Spleen (tissue), 7 donors: Measurements from ENCODE around the gene PHETA1.
A peak's percentile ranks its signal among the peaks of the same experiment; 100 is the strongest.

Experiments used
- POLR2A ChIP-seq, 3 donors: fragments of 450-650 bp; IDR thresholded peaks; one replicate each; pipeline ENCODE4 v1.5.1; 2017; ENCODE audit warnings: antibody characterized with exemption in 3 of 3, mild to moderate bottlenecking in 1 of 3
- POLR2AphosphoS5 ChIP-seq, 3 donors: sonication (generic); formaldehyde crosslinking; IDR thresholded peaks; one replicate each; pipeline ENCODE4 v1.5.1; 2017; ENCODE audit warnings: antibody characterized with exemption in 3 of 3
- TF ChIP-seq, protein P1 (sequence below), 11 experiments: fragments of 200-600 bp in 7 of 11; fragments of 450-650 bp in 4 of 11; sonication (generic) in 4 of 11; IDR thresholded peaks in 8 of 11; conservative IDR thresholded peaks in 3 of 11; 1 replicate in 7 of 11; 2 replicates in 4 of 11; pipeline versions ENCODE4 v1.4.0 to v1.8.0; 2016 to 2021; ENCODE audit warnings: antibody characterized with exemption in 11 of 11, inconsistent platforms in 4 of 11, mild to moderate bottlenecking in 1 of 11
- donor health status: DM: no; HTN: no; CAD: no; lungs with moderate emphysema.
- donor health status: DM: no; HTN: no; CAD: no.
- donor health status: DM: no; HTN: no; CAD: no.

GRCh38 chr12:111405859-111406473 is 37.1 kb upstream of the PHETA1 start, which contains the start of gene SH2B3:
- TF ChIP-seq POLR2A (IDR thresholded peaks at IDR 0.05) (peak in 1 of 3 donors; percentile 59), POLR2AphosphoS5 (IDR thresholded peaks at IDR 0.05) (peak; percentile 62 to 75 (median 68))
- TF ChIP-seq, protein P1, sequence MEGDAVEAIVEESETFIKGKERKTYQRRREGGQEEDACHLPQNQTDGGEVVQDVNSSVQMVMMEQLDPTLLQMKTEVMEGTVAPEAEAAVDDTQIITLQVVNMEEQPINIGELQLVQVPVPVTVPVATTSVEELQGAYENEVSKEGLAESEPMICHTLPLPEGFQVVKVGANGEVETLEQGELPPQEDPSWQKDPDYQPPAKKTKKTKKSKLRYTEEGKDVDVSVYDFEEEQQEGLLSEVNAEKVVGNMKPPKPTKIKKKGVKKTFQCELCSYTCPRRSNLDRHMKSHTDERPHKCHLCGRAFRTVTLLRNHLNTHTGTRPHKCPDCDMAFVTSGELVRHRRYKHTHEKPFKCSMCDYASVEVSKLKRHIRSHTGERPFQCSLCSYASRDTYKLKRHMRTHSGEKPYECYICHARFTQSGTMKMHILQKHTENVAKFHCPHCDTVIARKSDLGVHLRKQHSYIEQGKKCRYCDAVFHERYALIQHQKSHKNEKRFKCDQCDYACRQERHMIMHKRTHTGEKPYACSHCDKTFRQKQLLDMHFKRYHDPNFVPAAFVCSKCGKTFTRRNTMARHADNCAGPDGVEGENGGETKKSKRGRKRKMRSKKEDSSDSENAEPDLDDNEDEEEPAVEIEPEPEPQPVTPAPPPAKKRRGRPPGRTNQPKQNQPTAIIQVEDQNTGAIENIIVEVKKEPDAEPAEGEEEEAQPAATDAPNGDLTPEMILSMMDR (IDR thresholded peaks at IDR 0.05 in 8 of 11, conservative IDR thresholded peaks at IDR 0.05 in 3 of 11), result no peak
